ENCODE measurements around the gene ITSN2.

Gene ITSN2

DNA sequence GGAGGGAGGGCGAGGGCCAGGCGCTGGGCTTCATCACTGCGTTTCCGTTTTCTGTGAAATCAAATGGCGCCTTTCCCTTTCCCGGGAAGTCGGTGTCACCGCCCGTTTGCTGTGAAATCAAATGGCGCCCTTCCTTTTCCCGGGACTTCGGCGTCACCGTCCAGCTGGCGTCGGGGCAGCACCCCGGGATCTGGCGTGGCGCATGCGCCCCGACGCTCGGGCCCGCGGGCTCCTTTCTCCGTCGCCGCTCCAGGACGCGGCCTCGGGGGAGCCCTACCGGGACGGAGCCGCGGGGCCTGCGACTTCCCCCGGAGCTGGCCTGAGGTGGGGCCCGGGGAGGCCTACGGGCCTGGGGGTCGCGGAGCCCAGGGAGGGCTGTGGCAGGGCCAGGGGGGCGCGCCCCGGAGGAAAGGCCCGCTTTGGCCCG lies 185.5 kb downstream of the ITSN2 start, which contains the start of gene FAM228A:
FAM228A (plus strand) TSS at position 203 of the 427 bp plus-strand sequence. CDS start 428 bp downstream, outside the sequence.
- DNase-seq (no peak), ATAC-seq (replicated peaks) (no peak)
- Mint-ChIP-seq H3K36me3 (no peaks in the 10 kb centered on the region), H3K9me3 (no peaks in the 10 kb centered on the region), H3K27me3 (peaks cover 4 to 11% of the 10 kb centered on the region in 2 donors), H3K27ac (no peak within 1 kb of the TSS), H3K4me3 (no peak within 1 kb of the TSS), H3K4me1 (peaks cover 0 to 4% of the 10 kb centered on the region in 2 donors)

DNA sequence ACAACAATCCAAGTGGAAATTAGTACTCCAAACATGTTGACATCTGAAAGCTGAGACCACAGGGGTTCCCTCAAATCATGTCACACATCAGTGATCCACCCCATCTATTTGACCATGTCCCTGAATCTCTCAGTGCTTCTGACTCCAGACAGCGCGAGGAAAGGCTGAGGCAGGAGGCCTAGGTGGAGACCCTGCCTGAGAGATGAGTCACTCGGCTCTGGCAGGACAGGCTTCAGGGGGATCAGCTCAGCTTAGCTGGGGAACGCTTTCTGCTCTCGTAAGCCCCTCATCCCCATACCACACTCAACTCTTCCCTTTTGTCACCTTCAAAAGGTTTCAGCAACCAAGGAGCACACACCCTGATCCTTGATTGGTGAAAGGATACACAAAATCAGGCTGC lies 191.3 kb downstream of the ITSN2 start:
- ATAC-seq (replicated peaks): no peak

DNA sequence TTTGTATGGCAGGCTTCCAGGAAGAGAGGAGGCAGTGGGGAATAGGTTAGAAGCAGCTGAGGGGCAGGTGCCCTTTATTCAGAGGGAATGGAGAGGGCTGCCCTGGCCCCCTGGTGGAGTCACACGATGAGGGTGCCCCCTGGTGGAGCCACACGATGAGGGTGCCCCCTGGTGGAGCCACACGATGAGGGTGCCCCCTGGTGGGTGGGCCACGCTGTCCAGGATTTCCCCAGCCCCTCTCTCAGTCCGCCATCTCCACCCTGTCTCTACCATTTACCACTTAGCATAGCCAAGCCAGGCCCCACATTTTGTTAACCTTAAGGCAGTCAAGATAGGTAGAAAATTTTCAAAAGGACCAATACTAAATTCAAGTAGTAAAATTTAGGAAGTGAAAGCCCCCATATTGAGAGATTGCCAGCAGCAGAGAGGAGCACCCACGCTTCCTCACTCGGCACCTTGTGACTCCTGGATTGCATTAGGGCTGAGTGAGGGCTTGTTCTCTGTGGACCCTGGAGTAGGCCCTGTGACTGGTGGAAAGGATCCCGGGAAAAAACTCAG lies 195.8 kb downstream of the ITSN2 start:
- peak overlapping the region; percentile 26 to 54 for H3K4me3 Mint-ChIP-seq
- H3K27me3 Mint-ChIP-seq: no peaks in the 10 kb centered on the region
- H3K36me3 Mint-ChIP-seq: peaks cover 0 to 5% of the 10 kb centered on the region in 2 donors
- no peaks in the 10 kb centered on the region for H3K9me3 Mint-ChIP-seq
- DNase-seq: peak; percentile 18
- ATAC-seq (replicated peaks): peak; percentile 92 to 95
- H3K4me1 Mint-ChIP-seq: peaks cover 5 to 15% of the 10 kb centered on the region in 2 donors
- H3K27ac Mint-ChIP-seq: peak overlapping the region; percentile 74

More for the DNA sequence above, 191.3 kb downstream of the ITSN2 start:
- no peak overlapping the region for H3K4me3 Mint-ChIP-seq
- H3K27me3 Mint-ChIP-seq: peaks cover 3 to 8% of the 10 kb centered on the region in 2 donors
- no peak overlapping the region for H3K27ac Mint-ChIP-seq
- H3K36me3 Mint-ChIP-seq: peaks cover 0 to 1% of the 10 kb centered on the region in 2 donors
- no peak for DNase-seq
- H3K9me3 Mint-ChIP-seq: no peaks in the 10 kb centered on the region
- H3K4me1 Mint-ChIP-seq: peaks cover 5 to 15% of the 10 kb centered on the region in 2 donors

DNA sequence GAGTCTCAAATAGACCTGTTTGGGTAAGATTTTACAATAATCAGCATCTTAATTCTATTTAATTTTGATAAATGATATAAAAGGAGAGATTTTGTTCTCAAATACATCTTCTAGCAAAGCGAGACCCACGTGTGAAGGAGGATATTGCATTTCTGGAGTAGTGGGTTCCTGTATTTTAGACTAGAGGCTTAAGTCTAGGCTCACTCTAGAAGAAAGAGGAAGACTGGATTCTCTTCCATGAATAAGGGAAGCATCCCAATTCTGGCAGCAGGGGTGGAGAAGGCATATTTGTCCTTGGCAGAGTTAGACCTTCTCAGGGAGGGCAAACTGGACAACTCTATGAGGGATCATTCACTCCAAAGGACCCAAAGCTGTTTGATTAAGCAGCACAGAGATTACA lies 196.7 kb downstream of the ITSN2 start:
- H3K27ac Mint-ChIP-seq: no peak overlapping the region
- no peaks in the 10 kb centered on the region for H3K27me3 Mint-ChIP-seq

DNA sequence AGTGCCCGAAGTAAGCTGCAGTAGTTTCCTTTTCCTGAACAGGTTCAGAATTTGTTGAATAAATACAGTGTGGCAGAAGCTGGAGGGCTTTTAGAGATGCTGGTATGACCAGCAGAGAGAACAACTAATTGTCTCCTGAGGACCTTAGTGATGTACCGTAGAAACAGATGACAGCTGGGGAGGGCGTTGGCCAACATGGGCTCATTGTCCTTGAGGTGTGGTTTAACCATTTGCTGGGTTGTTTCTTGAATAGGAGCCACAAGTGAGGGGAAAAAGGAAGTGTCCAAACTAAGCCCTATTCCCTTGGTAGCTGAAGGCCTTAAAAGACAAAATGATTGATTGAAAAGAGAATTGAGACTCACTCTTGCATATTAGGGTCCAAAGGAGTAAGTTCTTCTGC lies 197.2 kb downstream of the ITSN2 start:
- DNase-seq: no peak
- no peak overlapping the region for H3K4me3 Mint-ChIP-seq
- H3K36me3 Mint-ChIP-seq: peaks cover 5 to 7% of the 10 kb centered on the region in 2 donors
- H3K27me3 Mint-ChIP-seq: no peaks in the 10 kb centered on the region
- ATAC-seq (replicated peaks): no peak
- H3K27ac Mint-ChIP-seq: no peak overlapping the region
- no peaks in the 10 kb centered on the region for H3K9me3 Mint-ChIP-seq
- H3K4me1 Mint-ChIP-seq: peaks cover 5 to 15% of the 10 kb centered on the region in 2 donors

More for the DNA sequence above, 196.7 kb downstream of the ITSN2 start:
- Mint-ChIP-seq H3K4me1 (peaks cover 5 to 15% of the 10 kb centered on the region in 2 donors), H3K9me3 (no peaks in the 10 kb centered on the region), H3K36me3 (peaks cover 4 to 5% of the 10 kb centered on the region in 2 donors), H3K4me3 (no peak overlapping the region)
- DNase-seq (no peak), ATAC-seq (replicated peaks) (no peak)

DNA sequence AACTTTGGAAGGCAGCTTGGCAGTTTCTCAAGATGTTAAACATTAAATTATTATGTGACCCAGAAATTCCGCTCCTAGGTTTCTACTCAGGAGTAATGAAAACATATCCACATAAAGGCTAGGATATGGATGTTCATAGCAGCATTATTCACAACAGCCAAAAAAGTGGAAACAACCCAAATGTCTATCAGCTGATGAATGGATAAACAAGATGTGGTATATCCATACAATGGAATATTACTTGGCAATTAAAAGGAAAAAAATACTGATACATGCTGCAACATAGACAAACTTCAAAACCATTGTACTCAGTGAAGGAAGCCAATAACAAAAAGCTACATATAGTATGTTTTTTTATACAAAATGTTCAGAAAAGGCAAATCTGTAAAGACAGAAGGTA lies 197.8 kb downstream of the ITSN2 start:
- H3K4me1 Mint-ChIP-seq: peaks cover 5 to 15% of the 10 kb centered on the region in 2 donors
- H3K27me3 Mint-ChIP-seq: no peaks in the 10 kb centered on the region
- ATAC-seq (replicated peaks) (no peak), DNase-seq (no peak)
- peaks cover 5 to 8% of the 10 kb centered on the region in 2 donors for H3K36me3 Mint-ChIP-seq
- H3K9me3 Mint-ChIP-seq: no peaks in the 10 kb centered on the region
- no peak overlapping the region for H3K27ac Mint-ChIP-seq
- H3K4me3 Mint-ChIP-seq: no peak overlapping the region

DNA sequence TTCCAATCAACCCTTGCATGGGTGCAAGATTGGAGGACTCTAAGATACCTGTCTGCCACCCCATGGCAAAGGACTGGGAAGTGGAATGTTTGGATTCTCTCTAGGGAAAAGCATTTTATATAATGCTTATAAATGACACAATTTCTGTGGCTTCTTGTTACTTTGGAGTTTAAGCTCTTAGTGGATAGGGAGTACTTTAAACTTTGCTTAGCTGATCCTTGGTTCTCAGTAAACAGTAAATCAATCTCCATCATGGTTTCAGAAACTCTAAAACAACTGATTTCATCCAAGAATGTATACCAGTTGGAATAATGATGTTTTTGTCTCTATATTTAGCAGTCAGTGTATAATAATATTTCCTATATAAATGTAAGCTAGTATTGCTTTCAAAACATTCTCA lies 199.6 kb downstream of the ITSN2 start:
- Mint-ChIP-seq H3K36me3 (peaks cover 3 to 12% of the 10 kb centered on the region in 2 donors), H3K27me3 (no peaks in the 10 kb centered on the region), H3K4me3 (no peak overlapping the region), H3K4me1 (peaks cover 5 to 15% of the 10 kb centered on the region in 2 donors), H3K27ac (no peak overlapping the region), H3K9me3 (no peaks in the 10 kb centered on the region)
- ATAC-seq (replicated peaks) (no peak), DNase-seq (no peak)

DNA sequence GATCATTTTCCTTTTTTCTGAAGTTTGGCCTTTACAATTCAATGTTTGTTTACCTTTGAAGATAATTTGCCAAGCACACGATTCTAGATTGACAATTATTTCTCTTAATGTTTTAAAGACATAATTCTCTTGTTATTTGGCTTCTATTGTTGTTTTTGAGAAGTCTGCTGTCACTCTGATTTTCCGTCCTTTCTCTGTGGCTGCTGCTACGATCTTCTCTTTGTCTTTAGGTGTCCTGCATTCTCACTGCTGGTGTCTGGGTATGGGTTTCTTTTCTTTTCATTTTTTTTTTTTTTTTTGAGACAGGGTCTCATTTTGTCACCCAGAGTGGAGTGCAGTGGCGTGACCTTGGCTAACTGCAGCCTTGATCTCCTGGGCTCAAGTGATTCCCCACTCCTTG lies 200.6 kb downstream of the ITSN2 start:
- no peaks in the 10 kb centered on the region for H3K27me3 Mint-ChIP-seq
- DNase-seq (no peak), ATAC-seq (replicated peaks) (no peak)
- no peak overlapping the region for H3K4me3 Mint-ChIP-seq
- H3K9me3 Mint-ChIP-seq: no peaks in the 10 kb centered on the region
- H3K27ac Mint-ChIP-seq: no peak overlapping the region
- H3K36me3 Mint-ChIP-seq: peaks cover 3 to 12% of the 10 kb centered on the region in 2 donors
- peaks cover 2 to 7% of the 10 kb centered on the region in 2 donors for H3K4me1 Mint-ChIP-seq

DNA sequence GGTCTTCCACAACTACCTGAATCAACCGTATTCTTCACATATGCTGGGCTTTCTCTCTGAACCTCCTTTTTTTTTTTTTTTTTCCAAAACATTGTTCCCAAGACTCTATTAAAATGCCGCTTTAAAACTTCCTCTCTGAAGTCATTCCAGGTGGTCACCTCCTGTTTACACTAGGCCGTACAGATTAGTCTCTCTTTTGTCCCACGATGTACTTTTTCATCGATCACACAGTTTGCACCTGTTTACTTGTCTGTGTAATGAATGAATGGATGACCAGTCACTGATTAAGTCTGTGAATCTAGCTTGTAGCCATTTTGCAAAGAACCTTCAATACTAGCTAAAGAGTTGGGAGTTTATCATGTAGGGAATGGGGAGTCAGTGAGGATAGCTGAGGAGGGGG lies 202.2 kb downstream of the ITSN2 start:
- Mint-ChIP-seq H3K27ac (no peak overlapping the region), H3K36me3 (peaks cover 3 to 12% of the 10 kb centered on the region in 2 donors), H3K4me3 (no peak overlapping the region), H3K27me3 (no peaks in the 10 kb centered on the region), H3K4me1 (no peaks in the 10 kb centered on the region), H3K9me3 (no peaks in the 10 kb centered on the region)
- ATAC-seq (replicated peaks): no peak
- no peak for DNase-seq

DNA sequence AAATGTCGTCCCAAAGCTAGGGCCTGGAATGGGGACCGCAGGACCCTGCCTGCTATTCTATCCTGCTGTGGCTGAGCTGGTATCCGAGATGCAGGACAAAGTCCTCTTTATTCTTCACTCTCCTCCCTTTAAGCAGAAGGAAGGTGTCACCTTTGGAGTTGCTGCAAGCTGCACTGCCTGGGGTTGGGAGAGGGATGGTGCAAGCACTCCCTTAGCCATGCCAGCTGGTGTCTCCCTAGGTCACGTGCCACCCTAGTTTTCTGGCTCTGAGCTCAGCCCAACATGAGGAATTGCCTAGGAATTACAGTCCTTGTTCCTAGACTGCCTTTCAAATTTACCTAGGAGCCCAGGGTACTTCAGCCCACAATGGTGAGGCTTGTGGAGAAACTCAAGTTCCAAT lies 206.9 kb downstream of the ITSN2 start:
- DNase-seq (no peak), ATAC-seq (replicated peaks) (no peak)
- Mint-ChIP-seq H3K36me3 (peaks cover 11 to 35% of the 10 kb centered on the region in 2 donors), H3K27ac (no peak overlapping the region), H3K4me1 (no peaks in the 10 kb centered on the region), H3K4me3 (no peak overlapping the region), H3K9me3 (peaks cover 2 to 8% of the 10 kb centered on the region in 2 donors), H3K27me3 (no peaks in the 10 kb centered on the region)

All from stimulated activated naive B cell treated with anti-CD40 and anti-IgM and Interleukin-4, amounts not matched to agents 10 μg/mL and 1 μg/mL and 100 μg/mL, for 72 hours (primary cell).